ENCODE data around the gene PPY. TPM values are rescaled to one million over a fixed set of nuclear protein-coding genes. Genes with fewer than 3 reads are reported as not detected.

Gene PPY, protein sequence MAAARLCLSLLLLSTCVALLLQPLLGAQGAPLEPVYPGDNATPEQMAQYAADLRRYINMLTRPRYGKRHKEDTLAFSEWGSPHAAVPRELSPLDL
- total RNA-seq (2022; extraction: Qiagen RNA extraction): not detected in 5 replicates

GRCh38 chr17:43942051-43942685, at the start of gene PPY:
Gene PPY, minus strand, starts transcription at chr17:43942476. Its CDS starts 822 bp downstream, at chr17:43941654.

GRCh38 chr17:43953746-43954145, 11.5 kb upstream of the PPY start, which contains the start of gene PYY:
Gene PYY, minus strand, starts transcription at chr17:43953940. Its CDS starts 457 bp downstream, at chr17:43953483.

GRCh38 chr17:43907425-43907981, 34.8 kb downstream of the PPY start, which contains the start of gene MPP2:
Gene MPP2, minus strand, starts transcription at chr17:43907536. Its CDS starts 3,076 bp downstream, at chr17:43904460.

Other genes with a start within 250 kb of the PPY start
- not detected in 5 replicates for gene SOST, start 183.7 kb downstream of the PPY start, total RNA-seq (2022; extraction: Qiagen RNA extraction)
- gene DUSP3, start 163.5 kb downstream of the PPY start, total RNA-seq (2022; extraction: Qiagen RNA extraction): 59.9 to 69.9 TPM (median 66.0 TPM) in 5 replicates
- gene CFAP97D1, start 162.0 kb downstream of the PPY start, total RNA-seq (2022; extraction: Qiagen RNA extraction): 0.06 to 0.10 TPM (median 0.07 TPM) in 5 replicates
- 12.0 to 15.9 TPM (median 15.1 TPM) in 5 replicates for gene MPP3, start 109.3 kb downstream of the PPY start, total RNA-seq (2022; extraction: Qiagen RNA extraction)
- gene CD300LG, start 95.3 kb downstream of the PPY start, total RNA-seq (2022; extraction: Qiagen RNA extraction): 0.36 TPM in 1 of 5 replicates, not detected in the others
- 0.82 to 1.8 TPM (median 1.4 TPM) in 5 replicates for gene MPP2, start 34.9 kb downstream of the PPY start, total RNA-seq (2022; extraction: Qiagen RNA extraction)
- gene PYY, start 11.5 kb upstream of the PPY start, total RNA-seq (2022; extraction: Qiagen RNA extraction): 0.21 TPM in 1 of 5 replicates, not detected in the others
- 1.1 to 1.8 TPM (median 1.3 TPM) in 5 replicates for gene NAGS, start 62.1 kb upstream of the PPY start, total RNA-seq (2022; extraction: Qiagen RNA extraction)
- gene TMEM101, start 72.5 kb upstream of the PPY start, total RNA-seq (2022; extraction: Qiagen RNA extraction): 24.7 to 29.9 TPM (median 27.8 TPM) in 5 replicates
- 53.5 to 59.5 TPM (median 56.0 TPM) in 5 replicates for gene LSM12, start 124.2 kb upstream of the PPY start, total RNA-seq (2022; extraction: Qiagen RNA extraction)
- gene G6PC3, start 128.3 kb upstream of the PPY start, total RNA-seq (2022; extraction: Qiagen RNA extraction): 121 to 179 TPM (median 173 TPM) in 5 replicates
- 13.5 to 16.0 TPM (median 13.7 TPM) in 5 replicates for gene HDAC5, start 181.2 kb upstream of the PPY start, total RNA-seq (2022; extraction: Qiagen RNA extraction)
- gene HROB, start 199.5 kb upstream of the PPY start, total RNA-seq (2022; extraction: Qiagen RNA extraction): 8.4 to 11.8 TPM (median 10.5 TPM) in 5 replicates
- gene ASB16, start 228.2 kb upstream of the PPY start, total RNA-seq (2022; extraction: Qiagen RNA extraction): 0.05 to 0.07 TPM (median 0.06 TPM) in 3 of 5 replicates, not detected in the others
- 32.9 to 41.2 TPM (median 39.6 TPM) in 5 replicates for gene TMUB2, start 244.5 kb upstream of the PPY start, total RNA-seq (2022; extraction: Qiagen RNA extraction)

Measured in A549 treated with dexamethasone at 1 μM for 4 hours (cell line).